HFF-Myc (cell line): ENCODE results near the gene CYP2E1.

ENCODE experiments used
- DNase-seq: peaks from one replicate; pipeline ENCODE4 v3.0.0-alpha.2; 2011; ENCODE audit warnings: low read depth; ENCODE audit errors: extremely low read depth
- H3K4me3 ChIP-seq: replicated peaks from 2 replicates; pipeline ENCODE4 v1.5.1; 2011; ENCODE audit warnings: low read depth, mild to moderate bottlenecking, control low read depth, low read length
- TF ChIP-seq, protein P1 (sequence below): IDR thresholded peaks from 2 replicates; pipeline ENCODE4 v1.5.1; 2012; ENCODE audit warnings: mild to moderate bottlenecking, low read depth, low read length, control low read depth; ENCODE audit errors: missing control alignments

The CYP2E1 gene

DNA sequence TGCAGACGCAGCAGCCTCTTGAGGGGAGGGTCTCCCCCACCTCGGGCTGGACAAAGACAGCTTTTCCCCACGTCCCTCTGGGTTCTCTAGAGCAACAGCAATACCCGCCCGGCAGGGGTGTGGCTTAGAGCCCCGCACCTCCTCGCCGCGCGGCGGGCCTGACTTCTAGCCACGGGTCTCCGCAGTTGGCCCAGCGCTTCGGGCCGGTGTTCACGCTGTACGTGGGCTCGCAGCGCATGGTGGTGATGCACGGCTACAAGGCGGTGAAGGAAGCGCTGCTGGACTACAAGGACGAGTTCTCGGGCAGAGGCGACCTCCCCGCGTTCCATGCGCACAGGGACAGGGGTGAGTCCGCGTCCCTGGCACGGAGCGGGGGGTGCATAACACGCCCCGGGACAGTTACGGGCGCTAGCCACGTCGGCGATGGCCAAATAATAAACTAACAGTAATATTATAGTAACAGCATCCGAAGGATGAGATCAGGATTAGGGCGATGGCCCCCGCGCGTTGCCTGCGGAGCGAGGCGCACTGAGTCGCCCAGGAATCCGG, 1.2 kb downstream of the CYP2E1 start:
- no peak for DNase-seq
- H3K4me3 ChIP-seq: no peak overlapping the region
- TF ChIP-seq, protein P1, sequence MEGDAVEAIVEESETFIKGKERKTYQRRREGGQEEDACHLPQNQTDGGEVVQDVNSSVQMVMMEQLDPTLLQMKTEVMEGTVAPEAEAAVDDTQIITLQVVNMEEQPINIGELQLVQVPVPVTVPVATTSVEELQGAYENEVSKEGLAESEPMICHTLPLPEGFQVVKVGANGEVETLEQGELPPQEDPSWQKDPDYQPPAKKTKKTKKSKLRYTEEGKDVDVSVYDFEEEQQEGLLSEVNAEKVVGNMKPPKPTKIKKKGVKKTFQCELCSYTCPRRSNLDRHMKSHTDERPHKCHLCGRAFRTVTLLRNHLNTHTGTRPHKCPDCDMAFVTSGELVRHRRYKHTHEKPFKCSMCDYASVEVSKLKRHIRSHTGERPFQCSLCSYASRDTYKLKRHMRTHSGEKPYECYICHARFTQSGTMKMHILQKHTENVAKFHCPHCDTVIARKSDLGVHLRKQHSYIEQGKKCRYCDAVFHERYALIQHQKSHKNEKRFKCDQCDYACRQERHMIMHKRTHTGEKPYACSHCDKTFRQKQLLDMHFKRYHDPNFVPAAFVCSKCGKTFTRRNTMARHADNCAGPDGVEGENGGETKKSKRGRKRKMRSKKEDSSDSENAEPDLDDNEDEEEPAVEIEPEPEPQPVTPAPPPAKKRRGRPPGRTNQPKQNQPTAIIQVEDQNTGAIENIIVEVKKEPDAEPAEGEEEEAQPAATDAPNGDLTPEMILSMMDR: no peak

DNA sequence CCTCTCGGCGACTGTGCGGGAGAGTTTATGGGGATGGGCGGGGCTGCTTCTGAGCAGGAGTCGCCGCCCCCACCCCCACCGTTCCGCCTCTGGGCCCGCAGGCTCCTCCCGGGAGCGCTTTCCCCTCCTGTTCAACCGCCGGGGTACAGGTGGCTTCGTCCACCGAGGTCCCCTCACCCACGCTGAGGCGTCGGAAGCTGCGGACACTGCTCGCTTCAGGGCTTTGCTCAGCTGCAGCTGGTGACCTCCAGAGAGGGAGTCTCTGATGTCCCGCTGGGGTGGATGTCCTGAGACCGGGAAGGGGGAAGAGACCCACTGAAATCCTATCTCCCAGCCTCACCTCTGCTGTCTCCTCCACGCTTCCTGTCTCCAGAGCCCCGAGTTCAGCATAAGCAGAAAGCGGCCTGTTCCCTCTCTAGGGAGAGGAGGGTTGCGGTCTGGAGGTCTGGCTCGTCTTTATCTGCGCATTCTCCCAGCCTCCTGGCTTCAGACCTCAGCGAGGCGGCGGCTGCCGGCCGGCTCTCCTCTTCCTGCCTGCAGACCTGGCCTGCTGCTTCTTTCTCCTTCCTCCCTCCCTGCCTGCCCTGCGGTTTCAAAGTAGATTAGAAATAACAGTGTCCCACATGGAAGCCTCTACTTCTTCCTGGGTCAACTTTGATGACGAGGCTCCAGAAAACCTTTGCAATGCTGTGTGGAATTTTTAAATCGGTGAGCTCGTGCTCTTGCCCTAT, 1.8 kb downstream of the CYP2E1 start:
- H3K4me3 ChIP-seq: no peak overlapping the region
- TF ChIP-seq, protein P1: no peak
- DNase-seq: no peak

GRCh38 chr10:133529576-133529946, 2.4 kb downstream of the CYP2E1 start:
- DNase-seq: no peak
- TF ChIP-seq, protein P1: no peak
- H3K4me3 ChIP-seq: no peak overlapping the region

- no peak for DNase-seq
- H3K4me3 ChIP-seq: no peak overlapping the region
- TF ChIP-seq, protein P1: no peak
Measured at GRCh38 chr10:133530506-133530905, 3.3 kb downstream of the CYP2E1 start.

GRCh38 chr10:133532871-133533270, 5.7 kb downstream of the CYP2E1 start:
- TF ChIP-seq, protein P1: no peak
- no peak for DNase-seq
- no peak overlapping the region for H3K4me3 ChIP-seq

- TF ChIP-seq, protein P1: no peak
- DNase-seq: no peak
Measured at GRCh38 chr10:133534417-133534816, 7.3 kb downstream of the CYP2E1 start.

More at GRCh38 chr10:133534417-133534816, 7.3 kb downstream of the CYP2E1 start:
- H3K4me3 ChIP-seq: no peak overlapping the region
